NCI-H748 (cell line): ENCODE data around the gene SREBF1.

ENCODE experiments used
- DNase-seq: peaks from one replicate; lab custom pipeline; 2025; ENCODE audit not compliant: unreplicated experiment; lab: John Stamatoyannopoulos, UW

SREBF1 gene

DNA sequence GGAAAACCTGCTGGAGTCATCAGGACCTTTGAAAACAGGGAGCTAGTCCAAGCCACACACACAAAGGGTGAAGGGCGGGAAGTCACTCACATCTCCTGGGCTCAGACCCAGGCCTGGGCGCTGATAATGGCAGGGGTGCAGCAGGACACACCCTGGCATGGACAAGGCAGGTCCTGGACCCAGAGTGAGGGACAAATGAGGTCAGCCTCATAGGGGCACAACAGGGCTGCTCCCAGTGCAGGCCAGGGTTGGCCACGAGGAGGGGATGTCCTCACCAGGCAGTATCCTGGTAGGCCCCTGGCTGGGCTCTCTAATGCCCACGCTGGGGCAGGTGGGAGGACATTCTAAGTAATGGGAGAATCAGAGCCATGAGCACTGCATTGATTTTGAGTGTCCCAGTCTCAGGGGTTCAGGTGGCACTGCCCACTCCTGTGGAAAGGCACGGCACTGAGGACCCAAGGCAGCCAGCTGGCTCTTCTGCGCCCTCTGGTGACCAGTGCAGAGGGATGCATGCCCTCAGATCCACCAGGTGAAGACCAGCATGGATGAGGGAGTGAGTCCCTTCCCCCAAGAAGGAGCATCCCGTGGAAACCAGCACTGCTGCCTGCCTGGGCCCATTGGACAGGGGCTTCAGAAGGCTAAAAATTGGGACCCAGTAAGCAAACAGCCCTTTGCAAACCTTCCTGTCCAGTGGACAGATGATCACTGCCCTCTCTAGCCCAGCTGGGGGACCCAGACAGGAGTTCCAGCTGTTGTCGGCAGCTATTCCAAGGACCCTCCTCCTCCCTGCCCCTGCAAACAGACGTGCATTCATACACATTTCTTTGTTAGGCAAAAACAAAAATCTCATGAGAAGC lies 23.4 kb upstream of the SREBF1 start:
- DNase-seq, result peak; percentile 72

DNA sequence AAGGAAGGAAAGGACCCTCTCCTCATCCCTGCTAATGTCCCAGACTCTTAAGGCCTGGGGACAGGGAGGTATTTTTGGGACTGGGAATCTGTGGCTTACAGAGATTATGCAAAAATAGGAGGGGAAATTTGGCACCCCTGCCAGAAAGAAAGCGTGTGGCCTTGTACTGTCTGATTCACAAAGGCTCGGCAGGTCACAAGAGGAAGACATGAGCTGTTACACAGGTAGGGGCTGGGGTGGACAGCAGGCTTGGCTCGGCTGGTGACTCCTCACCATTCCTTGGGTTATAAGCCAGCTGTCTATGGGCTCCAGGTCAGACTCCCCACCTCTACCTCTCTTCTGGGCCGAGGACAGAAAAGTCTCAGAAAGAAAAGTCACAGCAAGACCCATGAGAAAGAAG lies 20.7 kb upstream of the SREBF1 start:
- no peak for DNase-seq

DNA sequence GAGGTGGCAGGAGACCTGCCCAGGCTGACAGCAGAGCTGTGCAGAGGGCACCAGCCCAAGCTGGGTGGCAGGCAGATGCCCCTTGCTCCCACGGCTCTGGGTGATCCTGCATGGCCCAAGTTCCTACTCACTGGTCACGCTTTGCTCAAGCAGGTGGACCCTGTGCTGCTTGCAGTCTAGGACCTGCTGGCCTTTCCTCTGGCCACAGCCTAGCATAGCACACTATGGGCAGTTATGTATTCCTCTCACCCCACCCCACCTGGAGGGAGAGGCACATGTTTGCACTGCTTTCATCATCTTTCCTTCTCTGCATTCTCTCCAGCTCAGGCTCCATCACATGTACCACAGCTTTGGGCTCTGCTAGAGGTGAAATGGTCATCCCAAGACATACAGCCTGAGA lies 19.6 kb upstream of the SREBF1 start:
- DNase-seq, result no peak

DNA sequence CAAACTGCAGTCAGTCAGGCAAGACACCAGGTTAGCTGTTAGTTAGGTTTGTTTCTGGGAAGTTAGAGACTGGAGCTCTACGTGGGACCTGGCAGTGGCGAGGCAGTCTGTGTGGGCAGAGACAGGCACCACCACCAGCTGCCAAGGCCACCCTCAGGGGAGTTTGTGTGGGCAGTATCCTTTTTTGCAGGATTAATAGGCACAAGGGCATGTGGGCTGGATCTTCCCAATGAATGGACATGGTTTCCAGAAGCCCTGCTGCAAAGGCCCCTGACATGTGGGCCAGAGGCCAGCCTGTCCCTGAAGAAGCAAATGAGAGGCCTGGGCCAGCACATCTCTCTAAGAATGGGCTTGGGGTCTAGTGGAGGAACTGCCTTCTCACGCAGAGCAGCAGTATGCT lies 19.2 kb upstream of the SREBF1 start:
- no peak for DNase-seq

DNA sequence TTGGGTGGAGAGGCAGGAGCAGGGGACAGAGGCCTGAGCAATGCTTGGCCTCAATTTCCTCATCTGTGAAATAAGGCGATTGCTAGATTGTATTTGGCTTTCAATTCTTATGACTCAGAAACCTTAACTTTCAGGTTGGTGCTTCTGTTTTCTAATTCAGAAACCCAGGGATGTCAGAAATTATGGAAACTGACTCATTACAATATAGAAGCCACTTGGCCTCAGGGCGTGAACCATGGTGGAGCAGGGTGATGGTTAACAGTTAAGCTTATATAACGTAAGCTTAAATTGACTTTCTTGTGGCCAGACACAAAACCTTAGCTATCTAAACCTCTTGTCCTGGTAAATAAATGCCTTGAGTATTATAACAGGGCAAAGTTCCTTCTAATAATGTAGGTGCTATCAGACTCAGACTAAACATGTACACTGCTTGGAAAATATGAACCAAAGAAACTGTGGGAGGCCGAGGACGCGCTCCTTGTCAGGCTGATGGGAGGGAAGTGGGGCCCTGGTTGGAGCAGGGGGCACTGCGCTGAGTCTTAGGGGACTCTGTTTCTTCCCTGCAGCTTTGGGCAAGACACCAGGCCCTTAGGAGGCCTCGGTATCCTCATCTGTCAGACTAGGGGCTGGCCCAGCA lies 17.1 kb upstream of the SREBF1 start:
- DNase-seq, result no peak

DNA sequence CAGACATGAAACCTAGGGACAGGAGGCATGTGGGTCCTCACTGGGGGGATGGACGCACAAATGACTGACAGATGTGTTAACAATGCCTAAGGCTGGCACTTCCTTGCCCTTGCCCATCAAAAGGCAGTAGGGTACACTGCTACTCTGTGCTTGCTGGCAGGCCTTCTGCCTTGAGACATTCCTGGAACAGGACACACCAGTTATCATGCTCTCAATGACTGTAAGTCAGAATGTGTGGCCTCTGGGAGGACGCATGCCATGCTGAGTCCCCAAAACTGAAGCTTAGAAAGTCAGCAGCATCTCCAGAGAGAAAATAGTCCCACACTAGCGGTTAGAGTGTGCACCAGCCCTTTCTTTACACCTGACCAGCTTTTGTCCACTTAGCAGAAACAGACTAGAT lies 16.1 kb upstream of the SREBF1 start:
- no peak for DNase-seq

DNA sequence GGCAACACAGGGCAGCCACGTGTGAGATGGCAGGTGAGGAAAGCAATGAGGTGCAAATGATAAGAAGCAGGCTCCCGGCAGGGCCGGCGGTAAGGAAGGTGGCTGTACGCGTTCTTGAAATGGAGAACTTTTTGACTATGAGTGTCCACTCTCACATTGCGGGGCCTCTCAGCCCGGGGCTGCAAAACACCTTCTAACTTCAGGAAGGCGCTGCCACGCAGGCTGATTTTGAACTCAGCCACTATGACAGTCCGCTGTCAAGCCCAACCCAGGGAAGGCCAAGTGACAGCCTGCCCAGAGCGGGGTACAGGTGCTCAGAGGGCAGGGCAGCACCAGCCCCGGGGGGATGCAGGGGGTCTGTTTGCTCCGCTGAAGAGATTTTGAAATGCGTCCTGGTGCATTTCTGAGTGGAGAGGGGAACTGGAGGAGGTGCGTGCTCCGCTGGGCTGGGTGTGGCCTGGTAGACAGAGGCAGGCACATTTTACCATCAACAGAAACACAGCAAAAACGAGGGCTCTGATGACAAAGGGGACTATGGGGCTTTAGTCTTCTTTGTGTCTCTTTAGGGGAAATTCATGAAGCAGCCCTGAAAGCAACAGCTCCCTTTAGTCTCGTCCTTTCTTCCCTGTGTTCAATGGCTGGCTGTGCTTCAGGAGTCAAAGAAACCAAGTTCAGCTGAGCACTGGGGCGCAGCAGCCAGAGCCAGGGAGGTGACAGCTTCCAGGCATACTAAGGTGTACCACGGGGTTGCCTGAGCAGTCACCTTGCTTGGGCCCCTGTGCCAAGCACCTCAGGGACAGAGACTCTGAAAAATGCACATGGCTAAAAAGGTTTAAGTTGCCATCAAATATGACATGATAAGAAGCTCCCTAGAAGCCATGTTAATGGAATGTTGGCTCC lies 14.6 kb upstream of the SREBF1 start:
- DNase-seq, result no peak

DNA sequence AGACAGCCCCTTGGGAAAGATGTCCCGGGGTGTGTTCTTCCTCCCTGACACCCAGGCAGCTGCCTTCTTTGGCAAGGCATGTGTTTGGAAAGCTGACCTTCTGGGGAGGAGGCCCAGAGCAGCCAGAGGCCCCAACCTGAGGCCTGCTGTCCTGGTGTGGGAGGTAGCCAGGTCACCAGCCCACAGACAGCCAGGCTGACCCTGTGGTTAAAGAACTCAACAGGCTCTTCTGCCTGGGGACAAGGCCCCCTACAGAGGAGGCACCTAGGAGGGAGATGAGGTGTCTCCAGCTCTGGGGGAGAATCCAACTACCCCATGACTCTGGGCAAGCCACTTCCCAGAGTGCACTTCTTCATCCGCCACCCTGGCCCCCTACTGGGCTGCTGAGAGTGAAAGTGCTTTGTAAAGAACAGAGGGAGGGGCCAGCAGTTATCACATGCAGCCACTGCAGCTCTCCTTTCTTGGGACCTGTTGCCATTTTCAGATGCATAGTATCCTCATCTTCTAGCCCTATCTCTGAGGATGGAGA lies 13.1 kb upstream of the SREBF1 start:
- DNase-seq, result peak; percentile 58

DNA sequence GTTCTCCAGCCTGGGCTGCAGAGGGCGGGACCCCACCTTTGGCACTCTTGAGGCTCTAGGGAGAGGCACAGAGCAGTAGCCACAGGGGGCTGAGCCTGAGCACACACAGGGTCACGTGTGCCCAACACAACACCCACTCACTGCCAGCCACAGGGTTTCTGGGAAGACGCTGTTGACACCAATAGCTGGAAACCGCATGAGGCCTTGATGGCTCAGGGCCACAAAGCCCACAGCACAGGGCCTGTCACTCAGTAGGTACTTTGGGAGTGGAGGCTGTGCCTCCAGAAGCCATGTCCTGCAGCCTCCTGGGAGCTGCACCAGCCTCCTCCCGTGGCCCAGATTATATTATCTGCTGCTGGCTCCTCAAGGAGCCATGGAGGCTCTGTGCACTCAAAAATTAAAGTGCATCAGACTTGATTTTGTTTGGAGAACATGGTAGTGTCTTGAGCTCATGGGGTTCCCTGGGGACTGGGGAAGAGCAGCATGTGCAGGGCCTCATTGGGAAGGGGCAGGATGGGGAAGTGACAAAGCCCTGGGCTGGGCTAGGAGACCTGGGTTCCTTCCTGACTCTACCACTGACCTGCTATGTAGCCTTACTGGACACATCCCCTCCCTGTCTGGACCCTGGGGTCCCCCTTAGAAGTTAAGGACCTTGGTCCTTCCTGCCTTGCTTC lies 12.5 kb upstream of the SREBF1 start:
- peak; percentile 68 for DNase-seq

DNA sequence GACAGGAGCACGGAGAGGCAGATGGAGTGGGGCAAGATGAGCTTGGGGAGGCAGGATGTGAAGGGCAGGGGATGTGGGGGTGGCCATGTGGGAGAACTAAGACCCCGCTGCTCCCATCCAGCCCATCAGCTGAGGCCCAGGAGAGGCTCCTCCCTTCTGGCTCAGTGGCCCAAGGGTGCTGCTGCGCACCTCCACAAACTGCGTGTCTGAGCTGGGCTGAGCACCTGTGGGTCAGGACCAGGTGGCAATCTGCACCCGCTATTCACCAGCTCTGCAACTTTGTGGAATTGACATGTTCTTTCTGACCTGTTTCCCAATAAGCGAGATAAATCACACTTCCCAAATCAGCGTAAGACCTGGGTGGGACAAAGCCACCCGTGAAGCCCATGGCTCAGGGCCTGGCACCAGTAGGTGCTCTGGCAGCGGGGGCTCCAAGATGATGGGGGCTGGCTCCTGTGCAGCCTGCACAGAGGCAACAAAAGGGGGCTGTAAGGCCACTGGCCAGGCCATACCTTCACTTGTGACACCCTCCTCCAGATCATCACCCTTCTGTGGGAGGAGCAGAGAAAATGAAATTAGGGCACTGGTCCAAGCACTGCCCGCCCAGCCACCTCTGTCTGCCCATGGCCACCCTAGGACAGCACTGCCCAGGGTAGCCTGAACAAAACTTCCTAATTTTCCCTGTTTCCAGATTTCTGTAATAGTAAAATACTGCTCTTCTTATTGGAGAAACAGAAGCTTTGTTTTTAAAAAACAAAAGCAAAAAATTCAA lies 11.7 kb upstream of the SREBF1 start:
- no peak for DNase-seq

DNA sequence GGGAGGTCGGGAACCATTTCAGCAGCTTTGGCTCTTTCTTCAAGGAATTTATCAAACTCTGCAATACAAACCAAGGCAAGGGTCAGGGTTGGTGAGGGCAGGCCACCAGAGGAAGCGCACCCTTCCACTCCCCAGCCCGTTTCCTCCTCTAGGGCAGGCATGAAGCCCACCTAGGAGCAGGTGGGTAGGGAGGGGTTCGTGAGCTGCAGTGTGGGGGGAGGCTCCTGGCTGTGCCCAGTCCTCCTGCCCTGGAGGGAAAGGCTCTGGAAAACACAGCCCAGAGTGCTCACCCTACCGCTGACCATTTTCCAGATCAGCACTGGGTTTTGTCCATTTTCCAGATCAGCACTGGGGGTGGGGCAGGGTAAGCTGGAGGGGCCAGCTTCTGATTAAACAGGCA lies 10.9 kb upstream of the SREBF1 start:
- DNase-seq, result no peak

DNA sequence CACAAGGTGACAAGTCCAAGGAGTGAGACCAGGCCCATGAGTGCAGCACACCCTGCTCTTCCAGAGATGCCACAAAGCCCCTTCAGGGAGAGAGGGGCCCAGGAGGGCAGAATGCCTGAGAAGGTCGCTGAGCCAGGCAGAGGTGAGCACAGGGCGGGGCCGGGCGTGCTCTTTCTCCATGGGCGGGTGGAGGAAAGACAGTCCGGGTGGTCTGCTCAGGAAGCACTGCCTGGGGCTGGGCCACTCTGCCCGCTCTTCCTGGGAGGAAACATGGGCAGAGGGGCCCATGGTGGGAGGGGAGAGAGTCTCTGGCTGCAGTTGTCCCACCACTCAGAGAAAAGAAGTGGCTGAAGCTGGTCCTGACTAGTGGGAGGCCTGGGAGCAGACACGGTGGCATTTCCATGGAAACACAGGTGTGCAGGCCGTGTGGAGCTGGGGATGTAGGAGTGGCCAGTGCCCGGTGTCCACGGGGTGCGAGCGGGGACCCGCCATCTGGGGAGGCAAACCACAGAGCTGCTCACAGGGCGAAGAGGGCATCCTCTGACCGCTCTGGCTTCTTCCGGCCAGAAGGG lies 10.4 kb upstream of the SREBF1 start:
- no peak for DNase-seq

DNA sequence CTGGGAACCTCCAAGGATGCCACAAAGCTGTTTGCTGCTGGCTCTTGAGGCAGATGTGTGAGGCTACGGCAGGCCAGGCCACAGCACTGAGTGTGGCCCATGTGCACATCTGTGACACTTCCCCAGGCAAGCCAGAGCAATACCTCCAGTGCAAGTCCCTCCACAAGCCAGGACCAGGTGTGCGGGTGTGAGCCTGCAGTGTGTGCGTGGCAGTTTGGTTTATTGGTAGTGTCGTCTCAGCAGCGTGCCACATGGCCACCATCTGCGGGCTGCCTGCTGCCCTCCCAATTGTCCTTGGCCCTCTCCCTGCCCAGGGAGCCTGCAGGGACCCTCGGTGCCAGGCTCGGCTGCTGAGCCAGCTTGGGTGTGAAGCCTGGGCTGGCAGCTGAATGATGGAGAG lies 9.9 kb upstream of the SREBF1 start:
- no peak for DNase-seq

DNA sequence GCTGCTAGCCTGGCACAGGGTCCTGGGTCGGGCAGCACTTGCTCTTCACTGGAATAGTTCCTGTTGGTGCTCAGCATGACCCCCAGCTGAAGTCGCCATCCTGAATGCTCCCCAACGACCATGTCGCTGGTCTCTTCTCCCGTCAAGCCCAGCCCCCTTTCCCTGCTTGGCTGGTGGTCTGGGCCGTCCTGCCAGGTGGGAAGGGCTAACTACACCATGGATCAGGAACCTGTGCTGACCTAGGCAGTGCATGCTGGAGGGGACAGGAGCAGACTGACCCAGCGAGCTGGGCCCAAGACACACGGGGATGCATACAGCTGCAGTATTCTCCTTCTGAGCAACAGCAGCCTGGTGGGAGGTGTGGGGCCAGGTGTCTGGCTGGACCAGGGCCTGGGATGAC lies 9.2 kb upstream of the SREBF1 start:
- DNase-seq, result no peak

DNA sequence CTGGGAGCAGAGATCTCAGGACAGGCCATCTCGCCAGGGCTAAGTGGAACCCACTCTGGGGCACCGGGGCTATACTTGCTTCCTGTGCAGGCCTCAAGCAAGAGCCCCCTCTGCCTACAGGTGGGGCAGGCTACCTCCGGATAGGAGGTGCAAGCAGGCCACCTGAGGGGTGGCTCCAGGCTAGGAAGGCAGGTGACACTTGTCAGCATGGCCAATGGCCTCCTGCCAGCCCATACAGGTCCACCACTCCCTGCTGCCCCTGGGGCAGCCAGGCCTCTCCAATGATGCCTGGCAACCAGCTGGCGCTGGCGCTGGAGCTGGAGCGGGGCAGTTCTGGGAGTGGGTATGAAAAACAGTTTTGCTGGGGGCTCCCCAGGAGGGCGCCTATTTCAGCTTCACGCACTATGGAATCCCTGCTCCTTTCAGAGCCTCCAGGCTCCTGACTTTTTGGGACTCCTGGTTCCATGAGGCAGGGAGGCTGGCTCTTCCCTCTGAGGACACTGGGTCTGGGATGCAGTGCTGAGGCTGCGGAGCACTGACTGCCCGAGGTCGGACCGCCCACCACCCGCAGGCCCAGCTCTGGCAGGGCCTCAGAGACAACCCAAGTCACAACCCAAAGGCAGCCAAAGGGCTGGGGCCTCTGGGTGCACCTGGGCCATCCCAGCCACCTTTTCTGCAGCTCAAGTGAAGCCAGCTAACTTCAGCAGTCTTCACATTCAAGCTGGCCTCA lies 8.4 kb upstream of the SREBF1 start:
- DNase-seq, result peak; percentile 47

DNA sequence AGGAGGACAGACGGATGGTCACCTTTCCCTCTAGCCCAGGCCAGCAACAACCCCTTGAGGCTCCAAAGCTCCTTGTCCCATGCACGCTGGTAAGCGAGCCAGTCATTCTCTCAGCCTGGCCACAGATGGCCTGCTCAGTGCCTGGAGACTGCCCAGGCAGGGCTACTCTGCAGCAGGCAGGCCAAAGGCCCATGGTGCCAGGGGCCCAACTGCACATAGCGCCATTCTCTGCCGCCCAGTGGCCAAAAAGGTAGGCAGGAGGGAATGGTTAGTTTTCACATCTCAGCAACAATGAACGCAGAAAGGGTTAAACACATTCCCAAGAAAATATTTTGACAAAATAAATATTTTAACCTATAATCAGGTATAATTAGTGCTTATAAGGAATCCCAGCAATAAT lies 7.7 kb upstream of the SREBF1 start:
- no peak for DNase-seq

DNA sequence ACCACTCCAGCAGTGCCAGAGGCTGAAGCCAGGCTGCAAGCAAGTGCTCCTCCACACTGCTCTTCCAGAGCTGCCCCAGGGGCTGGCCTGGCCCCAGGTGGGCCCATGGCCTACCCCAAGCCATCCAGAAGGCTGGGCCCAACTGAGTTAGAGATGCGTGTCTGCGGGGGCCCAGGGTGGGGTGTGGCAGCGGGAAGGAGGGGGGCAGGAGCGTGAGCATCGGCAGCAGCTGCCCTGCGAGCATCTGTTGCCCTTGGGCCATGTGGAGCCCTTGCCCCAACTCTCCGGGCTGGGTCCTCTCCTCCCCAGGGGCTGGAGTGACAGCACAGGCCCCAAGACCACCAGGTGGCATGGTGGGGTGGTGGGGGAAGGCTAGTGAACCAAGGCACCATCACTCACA lies 7.3 kb upstream of the SREBF1 start:
- no peak for DNase-seq

DNA sequence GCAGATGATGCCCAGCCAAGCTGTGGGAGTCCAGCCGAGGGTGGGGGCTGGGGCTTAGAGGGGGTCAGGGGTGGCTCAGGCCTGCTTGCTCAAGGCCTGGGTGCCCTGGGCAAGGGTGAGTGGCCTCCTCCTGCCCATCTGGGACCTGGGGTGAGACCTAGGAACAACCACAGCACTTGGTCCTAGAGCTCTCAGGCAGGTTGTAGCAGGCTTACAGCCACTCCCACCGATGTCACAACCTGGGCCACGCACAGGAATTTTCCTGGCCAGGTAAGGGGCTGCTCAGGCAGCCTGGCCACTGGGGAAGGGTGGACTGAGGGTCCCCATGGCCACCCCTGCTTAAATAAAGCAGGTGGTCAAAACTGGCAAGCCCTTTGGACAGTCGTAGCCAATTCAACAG lies 6.3 kb upstream of the SREBF1 start:
- no peak for DNase-seq
